Loucy (cell line): ENCODE results near the gene MYBPHL.

Experiments used
- H2AFZ ChIP-seq: fragments of 200-600 bp; sonication (generic); 2 replicates; pipeline ENCODE4 v1.6.0; 2016; ENCODE audit warnings: antibody characterized with exemption, mild to moderate bottlenecking, low read length, moderate library complexity
- H3F3A ChIP-seq: fragments of 200-600 bp; 2 replicates; pipeline ENCODE4 v1.6.0; 2016; ENCODE audit warnings: antibody characterized with exemption, low read depth, mild to moderate bottlenecking
- H3K27me3 ChIP-seq: fragments of 200-600 bp; sonication (generic); 2 replicates; pipeline ENCODE4 v1.6.1; 2014; ENCODE audit warnings: low read length, mild to moderate bottlenecking; ENCODE audit not compliant: insufficient read depth, poor library complexity, severe bottlenecking
- H3K36me3 ChIP-seq: fragments of 200-600 bp; sonication (generic); 2 replicates; pipeline ENCODE4 v1.6.1; 2016; ENCODE audit warnings: low read length; ENCODE audit not compliant: insufficient read depth
- H3K4me1 ChIP-seq: fragments of 200-600 bp; sonication (generic); 2 replicates; pipeline ENCODE4 v1.5.1; 2014; ENCODE audit warnings: low read length, mild to moderate bottlenecking; ENCODE audit not compliant: insufficient read depth, poor library complexity, severe bottlenecking
- H3K4me2 ChIP-seq: fragments of 200-600 bp; sonication (generic); 2 replicates; pipeline ENCODE4 v1.6.0; 2014; ENCODE audit warnings: antibody characterized with exemption, low read length, low read depth, mild to moderate bottlenecking; ENCODE audit not compliant: poor library complexity, severe bottlenecking
- H3K4me3 ChIP-seq: fragments of 200-600 bp; sonication (generic); 2 replicates; pipeline ENCODE4 v1.5.1; 2014; ENCODE audit warnings: low read length, mild to moderate bottlenecking, mixed read lengths; ENCODE audit not compliant: poor library complexity, severe bottlenecking
- H3K79me2 ChIP-seq: fragments of 200-600 bp; sonication (generic); 2 replicates; pipeline ENCODE4 v1.6.1; 2014; ENCODE audit warnings: low read length; ENCODE audit not compliant: insufficient read depth
- H3K9ac ChIP-seq: fragments of 200-600 bp; sonication (generic); 2 replicates; pipeline ENCODE4 v1.6.0; 2014; ENCODE audit warnings: mild to moderate bottlenecking, low read depth, low read length, moderate library complexity; ENCODE audit not compliant: poor library complexity, severe bottlenecking
- H3K9me2 ChIP-seq: fragments of 200-600 bp; sonication (generic); replicated peaks from 2 replicates; pipeline ENCODE4 v1.6.1; 2016; ENCODE audit warnings: low read depth, low read length, mixed read lengths
- H3K9me3 ChIP-seq: fragments of 200-600 bp; sonication (generic); 2 replicates; pipeline ENCODE4 v1.6.1; 2014; ENCODE audit warnings: mild to moderate bottlenecking, antibody characterized with exemption, low read length, low read depth; ENCODE audit not compliant: insufficient read depth
- H4K20me1 ChIP-seq: fragments of 200-600 bp; sonication (generic); 2 replicates; pipeline ENCODE4 v1.6.0; 2014; ENCODE audit warnings: antibody characterized with exemption, low read length, mild to moderate bottlenecking; ENCODE audit not compliant: insufficient read depth, poor library complexity, severe bottlenecking
- CTCF ChIP-seq: fragments of 200-600 bp; sonication (generic); conservative IDR thresholded peaks from 2 replicates; pipeline ENCODE4 v1.5.1; 2014; ENCODE audit warnings: mild to moderate bottlenecking, antibody characterized with exemption, low read length
- EZH2phosphoT487 ChIP-seq: fragments of 200-600 bp; IDR thresholded peaks from 2 replicates; pipeline ENCODE4 v1.6.1; 2018; ENCODE audit warnings: antibody characterized with exemption, mild to moderate bottlenecking, moderate library complexity, borderline replicate concordance

MYBPHL gene

GRCh38 chr1:109273570-109274288 is 33.1 kb downstream of the MYBPHL start:
- no peaks in the 10 kb centered on the region for H3K36me3 ChIP-seq
- H4K20me1 ChIP-seq, result no peaks in the 10 kb centered on the region
- H3K9ac ChIP-seq, result no peak overlapping the region
- H3K79me2 ChIP-seq, result no peaks in the 10 kb centered on the region
- H3K27me3 ChIP-seq, result no peaks in the 10 kb centered on the region
- H3K4me2 ChIP-seq, result no peak overlapping the region
- H3F3A ChIP-seq, result no peaks in the 10 kb centered on the region
- peaks cover 3% of the 10 kb centered on the region for H3K4me1 ChIP-seq
- no peak overlapping the region for H2AFZ ChIP-seq
- no peak for TF ChIP-seq EZH2phosphoT487
- TF ChIP-seq CTCF, result no peak
- H3K9me3 ChIP-seq, result no peaks in the 10 kb centered on the region
- no peaks in the 10 kb centered on the region for H3K9me2 ChIP-seq
- H3K4me3 ChIP-seq, result no peak overlapping the region

GRCh38 chr1:109272831-109273547 is 33.8 kb downstream of the MYBPHL start:
- Histone ChIP-seq H4K20me1 (no peaks in the 10 kb centered on the region), H3K9me3 (no peaks in the 10 kb centered on the region), H3F3A (no peaks in the 10 kb centered on the region), H2AFZ (no peak overlapping the region), H3K79me2 (no peaks in the 10 kb centered on the region), H3K9ac (no peak overlapping the region), H3K4me1 (peaks cover 3% of the 10 kb centered on the region), H3K4me2 (no peak overlapping the region), H3K27me3 (no peaks in the 10 kb centered on the region), H3K9me2 (no peaks in the 10 kb centered on the region), H3K4me3 (no peak overlapping the region), H3K36me3 (no peaks in the 10 kb centered on the region)
- no peak for TF ChIP-seq CTCF
- TF ChIP-seq EZH2phosphoT487, result no peak

GRCh38 chr1:109272021-109272799 is 34.6 kb downstream of the MYBPHL start:
- Histone ChIP-seq H3K4me2 (no peak overlapping the region), H3K4me1 (peaks cover 2% of the 10 kb centered on the region), H4K20me1 (no peaks in the 10 kb centered on the region), H3K9me3 (no peaks in the 10 kb centered on the region), H3K36me3 (no peaks in the 10 kb centered on the region), H2AFZ (no peak overlapping the region), H3F3A (no peaks in the 10 kb centered on the region), H3K4me3 (no peak overlapping the region), H3K79me2 (no peaks in the 10 kb centered on the region), H3K9me2 (no peaks in the 10 kb centered on the region), H3K27me3 (no peaks in the 10 kb centered on the region), H3K9ac (no peak overlapping the region)
- TF ChIP-seq EZH2phosphoT487 (no peak), CTCF (no peak)
